ENCODE measurements around the gene PROC.

The PROC gene

DNA sequence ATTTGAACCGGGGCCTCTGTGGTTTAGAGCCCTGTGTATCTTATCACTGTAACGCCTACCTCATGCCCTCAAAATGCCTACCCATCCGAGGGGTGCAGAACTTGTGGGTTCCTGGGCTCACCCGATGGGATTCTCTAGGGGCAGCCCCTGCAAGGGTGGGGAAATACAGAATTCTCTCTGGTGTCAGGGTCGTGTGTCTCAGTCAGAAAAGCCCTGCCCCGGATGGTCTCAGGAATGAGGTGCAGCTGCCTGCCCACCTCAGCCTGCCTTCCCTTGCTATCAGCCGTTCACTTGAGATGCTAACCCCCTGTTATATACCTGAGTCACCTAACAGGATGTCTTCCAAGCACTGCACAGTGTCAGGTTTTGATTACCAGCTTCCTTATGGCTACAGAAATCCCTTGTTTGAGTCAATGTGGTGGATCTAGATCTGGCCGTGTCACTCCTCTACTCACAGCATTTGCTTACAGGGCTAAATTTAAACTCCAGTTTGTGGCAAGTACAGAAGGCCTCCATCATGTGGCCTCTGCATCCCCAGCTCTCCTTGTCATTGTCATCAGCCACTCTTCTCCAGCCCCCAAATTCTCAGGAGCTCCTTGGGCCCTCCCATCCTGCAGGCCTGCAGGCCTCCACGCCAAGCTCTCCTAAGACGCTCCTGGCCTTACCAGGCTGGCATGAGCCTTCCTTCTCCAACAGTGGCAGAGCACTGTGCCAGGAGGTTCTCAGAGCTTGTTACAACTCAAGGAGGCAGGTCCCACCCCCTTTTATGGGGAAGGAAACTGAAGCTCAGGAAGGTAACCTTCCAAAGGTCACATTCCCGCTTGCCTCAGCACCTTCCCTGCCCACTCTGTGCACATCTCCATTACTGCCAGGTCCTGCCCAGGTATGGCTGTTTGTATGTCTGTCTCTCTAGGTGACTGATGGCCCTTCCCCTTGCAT lies 16.2 kb upstream of the PROC start:
- H3K4me3 ChIP-seq (replicated peaks; ENCODE audit: low read depth, low read length) = no peak overlapping the region
- TF ChIP-seq, protein P1, sequence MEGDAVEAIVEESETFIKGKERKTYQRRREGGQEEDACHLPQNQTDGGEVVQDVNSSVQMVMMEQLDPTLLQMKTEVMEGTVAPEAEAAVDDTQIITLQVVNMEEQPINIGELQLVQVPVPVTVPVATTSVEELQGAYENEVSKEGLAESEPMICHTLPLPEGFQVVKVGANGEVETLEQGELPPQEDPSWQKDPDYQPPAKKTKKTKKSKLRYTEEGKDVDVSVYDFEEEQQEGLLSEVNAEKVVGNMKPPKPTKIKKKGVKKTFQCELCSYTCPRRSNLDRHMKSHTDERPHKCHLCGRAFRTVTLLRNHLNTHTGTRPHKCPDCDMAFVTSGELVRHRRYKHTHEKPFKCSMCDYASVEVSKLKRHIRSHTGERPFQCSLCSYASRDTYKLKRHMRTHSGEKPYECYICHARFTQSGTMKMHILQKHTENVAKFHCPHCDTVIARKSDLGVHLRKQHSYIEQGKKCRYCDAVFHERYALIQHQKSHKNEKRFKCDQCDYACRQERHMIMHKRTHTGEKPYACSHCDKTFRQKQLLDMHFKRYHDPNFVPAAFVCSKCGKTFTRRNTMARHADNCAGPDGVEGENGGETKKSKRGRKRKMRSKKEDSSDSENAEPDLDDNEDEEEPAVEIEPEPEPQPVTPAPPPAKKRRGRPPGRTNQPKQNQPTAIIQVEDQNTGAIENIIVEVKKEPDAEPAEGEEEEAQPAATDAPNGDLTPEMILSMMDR (IDR thresholded peaks at IDR 0.05; ENCODE audit: low read length, missing control alignments) = no peak
- DNase-seq (ENCODE audit: low read depth) = no peak

GRCh38 chr2:127403460-127403859 lies 14.8 kb upstream of the PROC start:
- no peak overlapping the region for H3K4me3 ChIP-seq (replicated peaks; ENCODE audit: low read depth, low read length)
- TF ChIP-seq, protein P1 (IDR thresholded peaks at IDR 0.05; ENCODE audit: low read length, missing control alignments) = no peak
- DNase-seq (ENCODE audit: low read depth) = no peak

DNA sequence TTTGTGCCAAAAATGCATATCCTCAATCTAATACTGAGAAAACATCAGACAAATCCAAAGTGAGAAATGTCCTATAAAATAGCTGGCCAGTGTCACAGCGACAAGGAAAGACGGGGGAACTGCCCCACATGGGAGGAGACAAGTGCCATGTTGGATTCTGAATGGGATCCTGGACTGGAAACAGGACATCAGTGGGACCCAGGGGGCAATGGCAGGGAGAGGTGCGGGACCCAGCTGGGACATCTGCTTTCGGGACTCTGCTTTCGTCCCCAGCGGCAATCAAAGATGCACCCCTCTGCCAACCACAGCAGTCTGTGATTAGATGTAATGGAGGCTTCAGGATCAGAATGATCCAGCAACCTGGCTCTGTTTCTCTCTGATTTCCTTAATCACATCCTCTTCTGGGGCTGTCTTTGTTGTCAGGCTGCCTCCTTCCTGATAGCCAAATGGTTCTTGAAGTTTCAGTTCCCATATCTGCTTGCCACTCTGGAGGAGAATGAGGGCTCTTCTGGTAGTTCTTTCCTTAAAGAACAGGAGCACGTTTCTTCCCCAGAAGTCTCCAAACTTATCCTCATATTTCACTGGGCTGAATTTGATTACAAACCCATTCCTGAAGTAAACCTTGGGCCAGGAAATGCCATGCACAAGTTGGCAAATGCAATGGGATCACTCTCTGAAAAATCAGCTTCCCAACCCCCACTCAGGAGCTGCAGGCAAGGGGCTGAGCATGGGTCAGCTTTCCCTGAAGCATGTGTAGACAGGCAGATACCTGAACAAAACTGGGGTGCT lies 13.6 kb upstream of the PROC start:
- DNase-seq (ENCODE audit: low read depth) = no peak
- no peak overlapping the region for H3K4me3 ChIP-seq (replicated peaks; ENCODE audit: low read depth, low read length)
- TF ChIP-seq, protein P1 (IDR thresholded peaks at IDR 0.05; ENCODE audit: low read length, missing control alignments) = no peak

GRCh38 chr2:127405255-127405610 lies 13.0 kb upstream of the PROC start:
- no peak overlapping the region for H3K4me3 ChIP-seq (replicated peaks; ENCODE audit: low read depth, low read length)
- TF ChIP-seq, protein P1 (IDR thresholded peaks at IDR 0.05; ENCODE audit: low read length, missing control alignments) = no peak
- no peak for DNase-seq (ENCODE audit: low read depth)

DNA sequence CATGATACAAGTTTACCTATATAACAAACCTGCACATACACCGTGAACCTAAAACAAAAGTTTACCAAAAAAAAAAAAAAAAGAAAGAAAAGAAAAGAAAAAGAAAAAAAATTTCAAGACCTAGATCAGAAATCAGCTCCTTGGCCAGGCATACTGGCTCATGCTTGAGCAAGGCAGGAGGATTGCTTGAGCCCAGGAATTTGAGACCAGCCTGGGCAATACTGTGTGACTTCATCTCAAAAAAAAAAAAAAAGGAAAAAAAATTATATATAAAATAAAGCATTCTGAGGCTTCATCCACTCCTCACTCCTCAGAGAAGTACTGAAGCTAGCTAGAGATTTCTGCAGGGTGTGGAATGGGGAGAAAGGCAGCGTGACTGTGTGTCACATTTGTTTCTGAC lies 11.8 kb upstream of the PROC start:
- no peak for DNase-seq (ENCODE audit: low read depth)
- no peak overlapping the region for H3K4me3 ChIP-seq (replicated peaks; ENCODE audit: low read depth, low read length)
- TF ChIP-seq, protein P1 (IDR thresholded peaks at IDR 0.05; ENCODE audit: low read length, missing control alignments) = no peak

- TF ChIP-seq, protein P1 (IDR thresholded peaks at IDR 0.05; ENCODE audit: low read length, missing control alignments) = no peak
- no peak for DNase-seq (ENCODE audit: low read depth)
- H3K4me3 ChIP-seq (replicated peaks; ENCODE audit: low read depth, low read length) = no peak overlapping the region
These were observed 11.1 kb upstream of the PROC start for GRCh38 chr2:127407091-127407490.

All from fibroblast of pulmonary artery (primary cell).